Amygdala (tissue), 56 donors: ENCODE data around the gene DAG1.
A peak's percentile ranks its signal among the peaks of the same experiment; 100 is the strongest.

Experiments
- DNase-seq, 56 donors: peaks; one replicate each; lab custom pipeline; 2025; lab: John Stamatoyannopoulos, UW

Gene DAG1

GRCh38 chr3:49539659-49540560, 69.8 kb downstream of the DAG1 start:
- DNase-seq: peak; percentile 31 to 93 (median 86)

- DNase-seq: no peak
Measured at GRCh38 chr3:49552087-49552486, 82.0 kb downstream of the DAG1 start.

GRCh38 chr3:49553324-49553691, 83.2 kb downstream of the DAG1 start:
- DNase-seq: no peak

GRCh38 chr3:49553692-49554632, 83.9 kb downstream of the DAG1 start, which contains the start of gene BSN:
TSS of gene BSN (plus strand) at chr3:49554477. CDS start at chr3:49554603, 126 bp downstream.
- DNase-seq: peak; percentile 26 to 94 (median 81)

GRCh38 chr3:49554633-49555265, 84.7 kb downstream of the DAG1 start:
- DNase-seq: peak in 8 of 56 donors; percentile 45 to 70 (median 64)

- DNase-seq: no peak
Measured at GRCh38 chr3:49556500-49557275, 86.6 kb downstream of the DAG1 start.

GRCh38 chr3:49563040-49563578, 93.0 kb downstream of the DAG1 start:
- DNase-seq: no peak

- DNase-seq: no peak
Measured at GRCh38 chr3:49563766-49564165, 93.7 kb downstream of the DAG1 start.

- no peak for DNase-seq
Measured at GRCh38 chr3:49566312-49566711, 96.2 kb downstream of the DAG1 start.

- no peak for DNase-seq
Measured at GRCh38 chr3:49567406-49567805, 97.3 kb downstream of the DAG1 start.

- DNase-seq: no peak
Measured at GRCh38 chr3:49568965-49569364, 98.9 kb downstream of the DAG1 start.

GRCh38 chr3:49570028-49570654, 100.1 kb downstream of the DAG1 start:
- no peak for DNase-seq

GRCh38 chr3:49582177-49582576, 112.1 kb downstream of the DAG1 start:
- no peak for DNase-seq
